SK-N-MC (cell line): Measurements from ENCODE around the gene SLC51A.

Source experiments
- EZH2 ChIP-seq: fragments of 200-600 bp; sonication (generic); IDR thresholded peaks from one replicate; pipeline ENCODE4 v1.6.1; 2017; ENCODE audit warnings: antibody characterized with exemption
- FOXP2 ChIP-seq: optimal IDR thresholded peaks from 2 replicates; pipeline ENCODE3; 2011; ENCODE audit warnings: mild to moderate bottlenecking, moderate library complexity; ENCODE audit not compliant: insufficient read depth; ENCODE audit errors: extremely low read length, control extremely low read depth
- POLR2AphosphoS5 ChIP-seq: IDR thresholded peaks from 2 replicates; pipeline ENCODE4 v1.6.1; 2012; ENCODE audit warnings: mild to moderate bottlenecking, low read depth, low read length, borderline replicate concordance

GRCh38 chr3:196246612-196247308 lies 30.4 kb downstream of the SLC51A start:
- no peak for TF ChIP-seq POLR2AphosphoS5
- no peak for TF ChIP-seq EZH2
- TF ChIP-seq FOXP2 = no peak
